ENCODE results near the gene KLHDC10. TPM values are rescaled to one million over a fixed set of nuclear protein-coding genes. Genes with fewer than 3 reads are reported as not detected.
"Not testable (repeated sequence)": the region's sequence is repeated elsewhere in the genome, so short reads cannot be mapped to it uniquely, and the experiment has no call there.

KLHDC10 gene
- 10 to 100 TPM; 23.8 to 28.5 TPM for total RNA-seq
- long read RNA-seq, partial matches to known transcripts, result 1 of 3 reads
- long read RNA-seq, other reads (novel, unspliced or antisense), result 2 of 3 reads

GRCh38 chr7:130069978-130070860 is at the start of gene KLHDC10:
TSS of gene KLHDC10 (plus strand) at chr7:130070534. CDS start at chr7:130070644, 110 bp downstream.
- intact Hi-C loops (cut with DNase I), result loop anchor here (2.0 to 10.0 kb wide), 4 partner anchors 653 to 762 kb away; no protein-coding TSS in a partner anchor
- DNase-seq, result peak; percentile 97

GRCh38 chr7:130021105-130021834 is 49.1 kb upstream of the KLHDC10 start:
- DNase-seq (no peak), ATAC-seq (peak; percentile 67 to 75)
- intact Hi-C loops (cut with DNase I), result no loop called here

More at GRCh38 chr7:130069978-130070860, at the start of gene KLHDC10:
- ATAC-seq, result peak; percentile 99 to 100

GRCh38 chr7:130022115-130022514 is 48.2 kb upstream of the KLHDC10 start:
- intact Hi-C loops (cut with DNase I), result no loop called here
- ATAC-seq (peak; percentile 77 to 81), DNase-seq (no peak)

- ATAC-seq, result no peak
- no peak for DNase-seq
- intact Hi-C loops (cut with DNase I), result no loop called here
Measured at GRCh38 chr7:130022623-130023175, 47.6 kb upstream of the KLHDC10 start.

GRCh38 chr7:130024390-130024789 is 45.9 kb upstream of the KLHDC10 start:
- intact Hi-C loops (cut with DNase I), result no loop called here
- DNase-seq (no peak), ATAC-seq (no peak)

- DNase-seq, result no peak
- no peak for ATAC-seq
- intact Hi-C loops (cut with DNase I), result no loop called here
Measured at GRCh38 chr7:130032698-130033097, 37.6 kb upstream of the KLHDC10 start.

- intact Hi-C loops (cut with DNase I), result no loop called here
- no peak for DNase-seq
- ATAC-seq, result no peak
Measured at GRCh38 chr7:130037703-130038102, 32.6 kb upstream of the KLHDC10 start.

GRCh38 chr7:130040576-130040975 is 29.8 kb upstream of the KLHDC10 start:
- intact Hi-C loops (cut with DNase I), result no loop called here
- ATAC-seq (no peak), DNase-seq (no peak)

- intact Hi-C loops (cut with DNase I), result no loop called here
- no peak for ATAC-seq
- DNase-seq, result no peak
Measured at GRCh38 chr7:130047831-130048230, 22.5 kb upstream of the KLHDC10 start.

GRCh38 chr7:130048906-130049305 is 21.4 kb upstream of the KLHDC10 start:
- no peak for DNase-seq
- intact Hi-C loops (cut with DNase I), result no loop called here
- ATAC-seq, result no peak

GRCh38 chr7:130052250-130052649 is 18.1 kb upstream of the KLHDC10 start:
- DNase-seq; ATAC-seq; intact Hi-C loops (cut with DNase I): not testable (repeated sequence)

- intact Hi-C loops (cut with DNase I); DNase-seq; ATAC-seq: not testable (repeated sequence)
Measured at GRCh38 chr7:130055198-130055597, 15.1 kb upstream of the KLHDC10 start.

- intact Hi-C loops (cut with DNase I), result no loop called here
- DNase-seq (no peak), ATAC-seq (no peak)
Measured at GRCh38 chr7:130062246-130062645, 8.1 kb upstream of the KLHDC10 start.

GRCh38 chr7:130063036-130063435 is 7.3 kb upstream of the KLHDC10 start:
- DNase-seq, result peak; percentile 44
- intact Hi-C loops (cut with DNase I), result no loop called here
- no peak for ATAC-seq

GRCh38 chr7:130064580-130064926 is 5.8 kb upstream of the KLHDC10 start:
- DNase-seq; ATAC-seq; intact Hi-C loops (cut with DNase I): not testable (repeated sequence)

GRCh38 chr7:130065500-130066152 is 4.7 kb upstream of the KLHDC10 start:
- intact Hi-C loops (cut with DNase I), result no loop called here
- DNase-seq (no peak), ATAC-seq (no peak)

GRCh38 chr7:130069179-130069977 is 956 bp upstream of the KLHDC10 start:
- intact Hi-C loops (cut with DNase I), result no loop called here
- ATAC-seq (no peak), DNase-seq (no peak)

- intact Hi-C loops (cut with DNase I), result loop anchor here (2.0 to 10.0 kb wide), 4 partner anchors 652 to 761 kb away; no protein-coding TSS in a partner anchor
- DNase-seq (no peak), ATAC-seq (peak; percentile 4 to 16)
Measured at GRCh38 chr7:130070861-130071622, 708 bp downstream of the KLHDC10 start.
